HEK293T (cell line): Measurements from ENCODE around the gene HDAC5.

Source experiments
- ARNT ChIP-seq: fragments of 450-650 bp; IDR thresholded peaks from 2 replicates; pipeline ENCODE4 v1.6.1; 2017; ENCODE audit warnings: mild to moderate bottlenecking
- FOXK2 ChIP-seq: fragments of 450-650 bp; IDR thresholded peaks from 2 replicates; pipeline ENCODE4 v1.6.1; 2016; ENCODE audit warnings: mild to moderate bottlenecking

GRCh38 chr17:44123356-44124117, at the start of gene HDAC5:
- TF ChIP-seq ARNT, result no peak
- TF ChIP-seq FOXK2, result no peak
